ENCODE results near the gene S100A13. TPM values are rescaled to one million over a fixed set of nuclear protein-coding genes. Genes with fewer than 3 reads are reported as not detected.

The S100A13 gene
- total RNA-seq, 4 donors from 2014 or later, result 118 to 192 (median 176) TPM

DNA sequence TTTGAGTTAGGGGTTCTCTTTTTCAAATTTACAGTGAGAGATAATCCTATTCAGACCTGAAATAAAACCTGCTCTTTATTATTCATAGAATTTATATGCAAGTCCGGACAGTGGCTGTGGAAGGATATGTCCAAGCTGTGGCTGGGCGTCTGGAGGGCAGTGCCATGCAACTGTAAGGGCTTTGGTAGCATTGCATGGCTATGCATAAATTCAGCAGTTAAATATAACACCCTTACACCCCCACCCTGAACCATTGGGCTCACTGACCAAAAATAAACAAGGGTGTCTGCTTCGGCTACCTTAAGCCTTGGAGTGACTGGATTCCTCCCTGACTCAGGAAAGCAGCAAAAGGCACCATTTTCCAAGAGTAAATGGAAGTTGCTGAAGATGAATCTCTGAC, 12.0 kb upstream of the S100A13 start:
- TF ChIP-seq CTCF (IDR thresholded peaks at IDR 0.05), result no peak
- no peak for ATAC-seq (ENCODE audit: low FRiP score)
- DNase-seq (ENCODE audit: low spot score), result no peak

GRCh38 chr1:153638261-153638660, 11.0 kb upstream of the S100A13 start:
- DNase-seq (ENCODE audit: low spot score) (no peak), ATAC-seq (ENCODE audit: low FRiP score) (no peak)
- no peak for TF ChIP-seq CTCF (IDR thresholded peaks at IDR 0.05)

DNA sequence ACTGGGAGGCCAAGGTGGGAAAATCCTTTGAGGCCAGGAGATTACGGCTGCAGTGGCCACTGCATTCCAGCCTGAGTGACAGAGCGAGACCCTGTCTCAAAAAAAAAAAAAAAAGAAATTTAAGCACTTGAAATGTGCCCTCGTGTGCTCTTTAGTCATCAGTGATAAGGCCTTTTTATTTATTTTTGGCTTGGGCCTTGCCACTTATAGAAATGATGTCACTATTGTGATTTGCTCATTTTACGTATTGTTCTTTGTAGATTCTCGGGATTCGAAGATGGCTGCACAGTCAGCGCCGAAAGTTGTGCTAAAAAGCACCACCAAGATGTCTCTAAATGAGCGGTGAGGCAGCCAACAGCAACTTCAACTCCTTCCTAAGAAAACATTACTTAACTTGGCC, 9.0 kb upstream of the S100A13 start:
- TF ChIP-seq CTCF (IDR thresholded peaks at IDR 0.05), result no peak

GRCh38 chr1:153635872-153636271, 8.6 kb upstream of the S100A13 start:
- TF ChIP-seq CTCF (IDR thresholded peaks at IDR 0.05), result no peak
- DNase-seq (ENCODE audit: low spot score) (no peak), ATAC-seq (ENCODE audit: low FRiP score) (no peak)

More for the DNA sequence above, 9.0 kb upstream of the S100A13 start:
- DNase-seq (ENCODE audit: low spot score) (no peak), ATAC-seq (ENCODE audit: low FRiP score) (no peak)

GRCh38 chr1:153633754-153634665, 6.7 kb upstream of the S100A13 start, which contains the start of gene CHTOP:
Gene CHTOP, plus strand, starts transcription at chr1:153634066. Its CDS starts 2,523 bp downstream, at chr1:153636589.
- TF ChIP-seq CTCF (IDR thresholded peaks at IDR 0.05), result no peak
- peak; percentile 96 for DNase-seq (ENCODE audit: low spot score)
- peak; percentile 98 for ATAC-seq (ENCODE audit: low FRiP score)

- no peak for ATAC-seq (ENCODE audit: low FRiP score)
- no peak for DNase-seq (ENCODE audit: low spot score)
- no peak for TF ChIP-seq CTCF (IDR thresholded peaks at IDR 0.05)
Measured at GRCh38 chr1:153633161-153633753, 6.0 kb upstream of the S100A13 start.
